ENCODE results near the gene NDUFS1. TPM values are rescaled to one million over a fixed set of nuclear protein-coding genes. Genes with fewer than 3 reads are reported as not detected.

NDUFS1 gene
- total RNA-seq, 6 experiments from 2014 or later, result 89.2 to 135 (median 105) TPM

DNA sequence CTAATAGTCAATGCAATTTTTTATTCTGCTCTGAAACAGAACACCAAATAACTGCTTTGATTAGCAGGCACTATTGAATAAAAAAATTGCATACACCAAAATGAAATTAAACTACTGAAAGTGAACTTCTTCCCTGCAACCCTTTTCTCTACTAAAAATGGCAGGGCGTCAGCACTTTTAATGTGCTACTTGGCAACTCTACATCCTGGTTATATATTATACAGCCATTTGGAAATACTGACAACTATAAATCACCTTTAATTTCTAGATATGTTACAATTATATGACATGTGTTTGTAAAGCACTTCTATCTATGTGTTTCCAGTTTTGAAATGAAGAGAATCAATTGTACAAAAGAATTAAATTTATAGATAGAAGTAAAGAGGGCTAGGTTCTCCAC is 9.9 kb downstream of the NDUFS1 start:
- H3K9me3 ChIP-seq, result no peaks in the 10 kb centered on the region
- intact Hi-C loops (cut with DNase I), result no loop called here
- H3K36me3 ChIP-seq, result peaks cover 9 to 55% (median 25%) of the 10 kb centered on the region in 4 donors
- H3K27ac ChIP-seq, result no peak overlapping the region
- no peak overlapping the region for H3K4me3 ChIP-seq
- no peaks in the 10 kb centered on the region for H3K27me3 ChIP-seq
- no peak for TF ChIP-seq POLR2A (IDR thresholded peaks at IDR 0.05)
- TF ChIP-seq, protein P1, sequence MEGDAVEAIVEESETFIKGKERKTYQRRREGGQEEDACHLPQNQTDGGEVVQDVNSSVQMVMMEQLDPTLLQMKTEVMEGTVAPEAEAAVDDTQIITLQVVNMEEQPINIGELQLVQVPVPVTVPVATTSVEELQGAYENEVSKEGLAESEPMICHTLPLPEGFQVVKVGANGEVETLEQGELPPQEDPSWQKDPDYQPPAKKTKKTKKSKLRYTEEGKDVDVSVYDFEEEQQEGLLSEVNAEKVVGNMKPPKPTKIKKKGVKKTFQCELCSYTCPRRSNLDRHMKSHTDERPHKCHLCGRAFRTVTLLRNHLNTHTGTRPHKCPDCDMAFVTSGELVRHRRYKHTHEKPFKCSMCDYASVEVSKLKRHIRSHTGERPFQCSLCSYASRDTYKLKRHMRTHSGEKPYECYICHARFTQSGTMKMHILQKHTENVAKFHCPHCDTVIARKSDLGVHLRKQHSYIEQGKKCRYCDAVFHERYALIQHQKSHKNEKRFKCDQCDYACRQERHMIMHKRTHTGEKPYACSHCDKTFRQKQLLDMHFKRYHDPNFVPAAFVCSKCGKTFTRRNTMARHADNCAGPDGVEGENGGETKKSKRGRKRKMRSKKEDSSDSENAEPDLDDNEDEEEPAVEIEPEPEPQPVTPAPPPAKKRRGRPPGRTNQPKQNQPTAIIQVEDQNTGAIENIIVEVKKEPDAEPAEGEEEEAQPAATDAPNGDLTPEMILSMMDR (IDR thresholded peaks at IDR 0.05), result no peak
- H3K4me1 ChIP-seq, result peaks cover 0 to 20% (median 6%) of the 10 kb centered on the region in 4 donors
- ATAC-seq, result peak; percentile 39 to 77 (median 62)
- DNase-seq, result no peak
- WGBS (ENCODE audit: insufficient coverage, low coverage, low lambda C conversion rate, missing lambda C conversion rate), result 18% methylated on average over 1 of the region's 1 CpG

- Histone ChIP-seq H3K4me1 (peaks cover 0 to 18% (median 5%) of the 10 kb centered on the region in 4 donors), H3K9me3 (no peaks in the 10 kb centered on the region), H3K4me3 (no peak overlapping the region), H3K27ac (no peak overlapping the region), H3K27me3 (no peaks in the 10 kb centered on the region), H3K36me3 (peaks cover 14 to 82% (median 47%) of the 10 kb centered on the region in 4 donors)
- WGBS (ENCODE audit: insufficient coverage, low coverage, low lambda C conversion rate, missing lambda C conversion rate), result 70% methylated on average over 2 of the region's 5 CpGs
- ATAC-seq, result no peak
- TF ChIP-seq POLR2A (IDR thresholded peaks at IDR 0.05), result no peak
- TF ChIP-seq, protein P1 (IDR thresholded peaks at IDR 0.05), result no peak
- no peak for DNase-seq
- intact Hi-C loops (cut with DNase I), result no loop called here
Observed at GRCh38 chr2:206145665-206146064, 13.6 kb downstream of the NDUFS1 start.

- intact Hi-C loops (cut with DNase I), result no loop called here
- no peak for DNase-seq
- no peak for TF ChIP-seq POLR2A (IDR thresholded peaks at IDR 0.05)
- TF ChIP-seq, protein P1 (IDR thresholded peaks at IDR 0.05), result no peak
- H3K27me3 ChIP-seq, result no peaks in the 10 kb centered on the region
- no peak for ATAC-seq
- H3K4me3 ChIP-seq, result no peak overlapping the region
- peaks cover 0 to 6% (median 0%) of the 10 kb centered on the region in 4 donors for H3K4me1 ChIP-seq
- no peaks in the 10 kb centered on the region for H3K9me3 ChIP-seq
- H3K36me3 ChIP-seq, result peaks cover 14 to 90% (median 52%) of the 10 kb centered on the region in 4 donors
- 100% methylated on average over 2 of the region's 2 CpGs for WGBS (ENCODE audit: insufficient coverage, low coverage, low lambda C conversion rate, missing lambda C conversion rate)
- H3K27ac ChIP-seq, result no peak overlapping the region
Observed at GRCh38 chr2:206144383-206144782, 14.9 kb downstream of the NDUFS1 start.

GRCh38 chr2:206143451-206143850 is 15.8 kb downstream of the NDUFS1 start:
- Histone ChIP-seq H3K27ac (no peak overlapping the region), H3K4me3 (no peak overlapping the region), H3K27me3 (no peaks in the 10 kb centered on the region), H3K9me3 (no peaks in the 10 kb centered on the region), H3K36me3 (peaks cover 13 to 93% (median 51%) of the 10 kb centered on the region in 4 donors), H3K4me1 (no peaks in the 10 kb centered on the region)
- DNase-seq (no peak), ATAC-seq (no peak)
- 92% methylated on average over 4 of the region's 4 CpGs for WGBS (ENCODE audit: insufficient coverage, low coverage, low lambda C conversion rate, missing lambda C conversion rate)
- intact Hi-C loops (cut with DNase I), result no loop called here
- TF ChIP-seq, protein P1 (IDR thresholded peaks at IDR 0.05), result no peak
- TF ChIP-seq POLR2A (IDR thresholded peaks at IDR 0.05), result no peak

DNA sequence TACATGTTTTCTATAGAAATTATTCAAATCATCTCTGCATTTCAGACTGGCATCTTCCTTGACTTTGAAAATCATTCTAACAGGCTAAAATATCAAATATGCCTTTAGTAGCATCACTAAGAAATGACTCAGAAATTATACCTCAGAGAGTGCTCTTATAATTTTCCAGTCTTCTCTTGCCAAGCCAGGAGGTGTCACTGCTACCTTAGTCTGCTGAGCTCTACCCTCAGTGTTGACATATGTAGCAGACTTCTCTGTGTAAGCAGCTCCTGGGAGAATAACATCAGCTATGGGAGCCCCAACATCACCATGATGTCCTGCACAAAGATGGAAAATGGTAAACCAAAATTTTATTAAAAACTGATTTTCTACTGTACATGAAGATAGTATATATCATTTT is 31.6 kb downstream of the NDUFS1 start:
- Histone ChIP-seq H3K36me3 (peaks cover 7 to 96% (median 31%) of the 10 kb centered on the region in 4 donors), H3K9me3 (no peaks in the 10 kb centered on the region), H3K27ac (no peak overlapping the region), H3K27me3 (no peaks in the 10 kb centered on the region), H3K4me3 (no peak overlapping the region), H3K4me1 (no peaks in the 10 kb centered on the region)
- no peak for DNase-seq
- intact Hi-C loops (cut with DNase I), result no loop called here
- ATAC-seq, result no peak
- no peak for TF ChIP-seq POLR2A (IDR thresholded peaks at IDR 0.05)
- TF ChIP-seq, protein P1 (IDR thresholded peaks at IDR 0.05), result no peak

Measured in right lobe of liver (tissue), 6 donors.